ENCODE results near the gene FARS2. TPM values are rescaled to one million over a fixed set of nuclear protein-coding genes. Genes with fewer than 3 reads are reported as not detected.
"Not testable (repeated sequence)": the region's sequence is repeated elsewhere in the genome, so short reads cannot be mapped to it uniquely, and the experiment has no call there.

FARS2 gene
- total and polyA plus RNA-seq, 10 donors: 9.0 to 27.4 (median 19.8) TPM

DNA sequence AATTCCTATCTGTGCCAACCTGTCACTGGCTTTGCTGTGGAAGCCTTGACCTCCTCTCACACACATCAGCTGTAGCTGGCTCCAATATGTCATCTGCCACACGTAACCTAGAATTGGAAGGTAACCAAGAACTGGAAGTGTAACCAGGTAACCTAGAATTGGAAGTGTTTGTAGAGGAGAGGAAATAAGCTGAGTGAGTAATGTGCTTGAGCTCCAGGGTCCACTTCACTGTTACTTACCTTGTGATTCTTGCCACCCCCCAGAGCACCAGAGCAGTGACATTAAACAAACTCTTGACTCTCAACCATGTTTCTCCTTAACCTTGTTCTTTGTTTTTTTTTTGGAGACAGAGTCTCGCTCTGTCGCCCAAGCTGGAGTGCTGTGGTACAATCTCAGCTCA, 394.9 kb downstream of the FARS2 start:
- no peak for DNase-seq
- TF ChIP-seq POLR2AphosphoS5 (IDR thresholded peaks at IDR 0.05) (no peak), POLR2A (IDR thresholded peaks at IDR 0.05) (no peak)
- TF ChIP-seq, protein P1, sequence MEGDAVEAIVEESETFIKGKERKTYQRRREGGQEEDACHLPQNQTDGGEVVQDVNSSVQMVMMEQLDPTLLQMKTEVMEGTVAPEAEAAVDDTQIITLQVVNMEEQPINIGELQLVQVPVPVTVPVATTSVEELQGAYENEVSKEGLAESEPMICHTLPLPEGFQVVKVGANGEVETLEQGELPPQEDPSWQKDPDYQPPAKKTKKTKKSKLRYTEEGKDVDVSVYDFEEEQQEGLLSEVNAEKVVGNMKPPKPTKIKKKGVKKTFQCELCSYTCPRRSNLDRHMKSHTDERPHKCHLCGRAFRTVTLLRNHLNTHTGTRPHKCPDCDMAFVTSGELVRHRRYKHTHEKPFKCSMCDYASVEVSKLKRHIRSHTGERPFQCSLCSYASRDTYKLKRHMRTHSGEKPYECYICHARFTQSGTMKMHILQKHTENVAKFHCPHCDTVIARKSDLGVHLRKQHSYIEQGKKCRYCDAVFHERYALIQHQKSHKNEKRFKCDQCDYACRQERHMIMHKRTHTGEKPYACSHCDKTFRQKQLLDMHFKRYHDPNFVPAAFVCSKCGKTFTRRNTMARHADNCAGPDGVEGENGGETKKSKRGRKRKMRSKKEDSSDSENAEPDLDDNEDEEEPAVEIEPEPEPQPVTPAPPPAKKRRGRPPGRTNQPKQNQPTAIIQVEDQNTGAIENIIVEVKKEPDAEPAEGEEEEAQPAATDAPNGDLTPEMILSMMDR (IDR thresholded peaks at IDR 0.05 in 8 of 11, conservative IDR thresholded peaks at IDR 0.05 in 3 of 11): no peak
- H3K27me3 ChIP-seq (replicated peaks in 1 of 7): no peaks in the 10 kb centered on the region
- 87 to 98% (median 92%) methylated on average over 3 of the region's 3 CpGs for WGBS, 5 donors
- peaks cover 0 to 5% (median 0%) of the 10 kb centered on the region in 8 donors for H3K9me3 ChIP-seq
- no peaks in the 10 kb centered on the region for H3K4me1 ChIP-seq
- intact Hi-C loops (cut with DNase I; ENCODE audit: low total_unique reads): no loop called here
- no peak overlapping the region for H3K4me3 ChIP-seq
- H3K27ac ChIP-seq: no peak overlapping the region
- peaks cover 0 to 30% (median 2%) of the 10 kb centered on the region in 6 donors for H3K36me3 ChIP-seq

DNA sequence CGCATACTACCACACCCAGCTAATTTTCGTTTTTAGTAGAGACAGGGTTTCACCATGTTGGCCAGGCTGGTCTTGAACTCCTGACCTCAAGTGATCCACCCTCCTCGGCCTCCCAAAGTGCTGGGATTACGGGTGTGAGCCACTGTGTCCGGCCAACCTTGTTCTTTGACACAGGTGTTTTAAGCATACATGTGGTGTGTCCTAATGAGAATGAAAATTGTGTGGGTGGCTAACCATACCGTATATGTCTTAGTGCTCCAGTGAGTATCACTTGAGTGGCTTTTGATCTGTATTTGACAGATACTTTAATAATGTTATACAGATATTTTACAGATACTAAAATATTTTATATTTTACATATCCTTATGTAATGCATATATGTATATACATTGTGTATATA, 395.4 kb downstream of the FARS2 start:
- DNase-seq; intact Hi-C loops (cut with DNase I; ENCODE audit: low total_unique reads); H3K9me3 ChIP-seq; H3K27me3 ChIP-seq (replicated peaks in 1 of 7); H3K27ac ChIP-seq; H3K4me1 ChIP-seq; H3K4me3 ChIP-seq: not testable (repeated sequence)
- H3K36me3 ChIP-seq: peaks cover 0 to 30% (median 2%) of the 10 kb centered on the region in 6 donors
- WGBS, 5 donors: 88 to 91% (median 89%) methylated on average over 6 of the region's 6 CpGs

DNA sequence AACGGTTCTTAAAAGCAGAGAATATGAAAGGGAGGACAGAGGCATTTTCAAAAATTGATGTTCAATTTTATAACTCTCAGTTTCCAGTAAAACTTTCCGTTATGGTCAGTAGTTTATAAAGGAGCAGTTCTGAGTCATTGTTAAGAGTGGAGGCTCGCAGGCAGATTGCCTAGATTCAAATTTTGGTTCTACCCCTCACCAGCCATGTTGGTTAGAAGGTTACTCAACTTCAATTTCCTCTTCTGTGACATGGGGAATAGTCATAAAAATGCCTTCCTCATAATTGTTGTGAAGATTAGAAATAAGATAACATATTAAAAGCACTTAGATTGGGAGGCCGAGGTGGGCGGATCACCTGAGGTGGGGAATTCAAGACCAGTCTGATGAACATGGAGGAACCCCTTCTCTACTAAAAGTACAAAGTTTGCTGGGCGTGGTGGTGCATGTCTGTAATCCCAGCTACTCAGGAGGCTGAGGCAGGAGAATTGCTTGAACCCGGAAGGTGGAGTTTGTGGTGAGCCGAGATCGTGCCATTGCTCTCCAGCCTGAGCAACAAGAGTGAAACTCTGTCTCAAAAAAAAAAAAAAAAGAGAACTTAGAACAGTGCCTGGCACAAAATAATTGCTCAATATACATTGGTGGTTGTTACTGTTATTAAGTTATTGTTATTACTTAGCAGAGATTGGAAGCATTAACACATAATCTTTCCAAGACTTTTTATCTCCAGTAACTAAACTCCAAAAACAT, 396.5 kb downstream of the FARS2 start:
- no peak for DNase-seq
- 58 to 86% (median 78%) methylated on average over 9 of the region's 9 CpGs for WGBS, 5 donors

DNA sequence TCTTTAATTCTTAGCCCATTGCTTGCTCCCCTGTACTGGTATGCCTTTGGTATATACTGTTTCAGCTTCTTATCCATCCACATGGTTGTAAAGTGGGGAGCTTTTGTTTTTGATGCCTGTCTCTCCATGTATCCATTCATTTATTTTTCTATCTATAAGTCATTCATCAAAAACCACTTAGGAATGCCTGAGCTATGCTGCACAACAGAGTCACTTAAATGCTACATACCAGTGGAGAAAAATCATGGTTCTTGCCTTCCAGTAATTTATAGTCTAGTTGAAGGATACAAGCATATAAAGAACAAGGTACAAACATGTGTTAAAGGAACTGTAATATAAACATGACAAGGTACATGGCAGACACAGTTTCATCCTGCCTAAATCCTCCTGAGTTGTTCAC, 398.2 kb downstream of the FARS2 start:
- Histone ChIP-seq H3K27me3 (replicated peaks in 1 of 7) (no peaks in the 10 kb centered on the region), H3K4me3 (no peak overlapping the region), H3K4me1 (peaks cover 0 to 12% (median 0%) of the 10 kb centered on the region in 6 donors), H3K9me3 (peaks cover 0 to 5% (median 0%) of the 10 kb centered on the region in 8 donors), H3K36me3 (peaks cover 0 to 14% (median 0%) of the 10 kb centered on the region in 6 donors), H3K27ac (no peak overlapping the region)
- no peak for DNase-seq
- TF ChIP-seq POLR2AphosphoS5 (IDR thresholded peaks at IDR 0.05): no peak
- TF ChIP-seq, protein P1 (IDR thresholded peaks at IDR 0.05 in 8 of 11, conservative IDR thresholded peaks at IDR 0.05 in 3 of 11): no peak
- TF ChIP-seq POLR2A (IDR thresholded peaks at IDR 0.05): no peak
- intact Hi-C loops (cut with DNase I; ENCODE audit: low total_unique reads): no loop called here

More for the DNA sequence above, 396.5 kb downstream of the FARS2 start:
- peak overlapping the region in 4 of 8 donors; percentile 49 to 70 (median 66) for H3K27ac ChIP-seq
- intact Hi-C loops (cut with DNase I; ENCODE audit: low total_unique reads): no loop called here
- H3K4me1 ChIP-seq: peaks cover 0 to 2% (median 0%) of the 10 kb centered on the region in 6 donors
- H3K9me3 ChIP-seq: peaks cover 0 to 5% (median 0%) of the 10 kb centered on the region in 8 donors
- H3K27me3 ChIP-seq (replicated peaks in 1 of 7): no peaks in the 10 kb centered on the region
- TF ChIP-seq, protein P1 (IDR thresholded peaks at IDR 0.05 in 8 of 11, conservative IDR thresholded peaks at IDR 0.05 in 3 of 11): no peak
- no peak for TF ChIP-seq POLR2AphosphoS5 (IDR thresholded peaks at IDR 0.05)
- no peak for TF ChIP-seq POLR2A (IDR thresholded peaks at IDR 0.05)
- peaks cover 0 to 20% (median under 1%) of the 10 kb centered on the region in 6 donors for H3K36me3 ChIP-seq
- no peak overlapping the region for H3K4me3 ChIP-seq

Measured in spleen (tissue), 11 donors.